22Rv1 (cell line): ENCODE data around the gene MORN5.

ENCODE experiments used
- H3K27ac ChIP-seq: fragments of 450-650 bp; 2 replicates; pipeline ENCODE4 v1.5.1; 2017
- ZFX ChIP-seq: fragments of 450-650 bp; IDR thresholded peaks from 2 replicates; pipeline ENCODE4 v1.6.1; 2017; ENCODE audit warnings: antibody characterized with exemption, borderline replicate concordance
- TF ChIP-seq, protein P1 (sequence below): fragments of 450-650 bp; IDR thresholded peaks from 2 replicates; pipeline ENCODE4 v1.5.1; 2017; ENCODE audit warnings: mild to moderate bottlenecking

MORN5 gene

DNA sequence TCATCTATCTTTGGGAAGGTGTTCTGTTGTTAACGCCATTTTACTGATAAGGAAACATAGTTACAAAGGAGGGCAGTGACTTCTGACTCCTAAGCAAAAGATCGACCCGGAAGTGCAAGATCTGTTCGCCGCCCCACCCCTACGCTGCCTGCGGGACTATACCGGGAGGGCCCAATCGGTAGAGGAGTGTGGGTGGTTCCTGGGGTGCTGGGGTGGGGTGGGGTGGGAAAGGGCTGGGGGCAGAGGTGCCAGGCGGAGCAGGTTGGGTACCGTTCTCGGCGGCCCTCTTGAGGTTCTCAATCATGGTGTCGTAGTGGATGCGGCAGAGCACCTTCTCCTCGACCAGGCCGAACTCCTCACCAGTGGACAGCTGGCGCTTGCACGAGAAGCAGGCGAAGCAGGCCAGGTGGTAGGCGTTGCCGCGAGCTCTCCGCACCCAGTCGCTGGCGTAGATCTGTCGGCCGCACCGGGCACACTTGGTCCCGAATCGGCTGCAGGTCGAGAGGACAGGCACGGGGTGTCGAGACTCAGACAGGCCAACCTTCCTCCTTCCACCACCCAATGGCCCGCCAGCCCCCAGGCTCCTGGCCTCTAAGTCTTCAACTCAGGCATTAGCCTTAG lies 57.2 kb downstream of the MORN5 start:
- H3K27ac ChIP-seq = no peak overlapping the region
- TF ChIP-seq, protein P1, sequence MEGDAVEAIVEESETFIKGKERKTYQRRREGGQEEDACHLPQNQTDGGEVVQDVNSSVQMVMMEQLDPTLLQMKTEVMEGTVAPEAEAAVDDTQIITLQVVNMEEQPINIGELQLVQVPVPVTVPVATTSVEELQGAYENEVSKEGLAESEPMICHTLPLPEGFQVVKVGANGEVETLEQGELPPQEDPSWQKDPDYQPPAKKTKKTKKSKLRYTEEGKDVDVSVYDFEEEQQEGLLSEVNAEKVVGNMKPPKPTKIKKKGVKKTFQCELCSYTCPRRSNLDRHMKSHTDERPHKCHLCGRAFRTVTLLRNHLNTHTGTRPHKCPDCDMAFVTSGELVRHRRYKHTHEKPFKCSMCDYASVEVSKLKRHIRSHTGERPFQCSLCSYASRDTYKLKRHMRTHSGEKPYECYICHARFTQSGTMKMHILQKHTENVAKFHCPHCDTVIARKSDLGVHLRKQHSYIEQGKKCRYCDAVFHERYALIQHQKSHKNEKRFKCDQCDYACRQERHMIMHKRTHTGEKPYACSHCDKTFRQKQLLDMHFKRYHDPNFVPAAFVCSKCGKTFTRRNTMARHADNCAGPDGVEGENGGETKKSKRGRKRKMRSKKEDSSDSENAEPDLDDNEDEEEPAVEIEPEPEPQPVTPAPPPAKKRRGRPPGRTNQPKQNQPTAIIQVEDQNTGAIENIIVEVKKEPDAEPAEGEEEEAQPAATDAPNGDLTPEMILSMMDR = no peak
- TF ChIP-seq ZFX = no peak

DNA sequence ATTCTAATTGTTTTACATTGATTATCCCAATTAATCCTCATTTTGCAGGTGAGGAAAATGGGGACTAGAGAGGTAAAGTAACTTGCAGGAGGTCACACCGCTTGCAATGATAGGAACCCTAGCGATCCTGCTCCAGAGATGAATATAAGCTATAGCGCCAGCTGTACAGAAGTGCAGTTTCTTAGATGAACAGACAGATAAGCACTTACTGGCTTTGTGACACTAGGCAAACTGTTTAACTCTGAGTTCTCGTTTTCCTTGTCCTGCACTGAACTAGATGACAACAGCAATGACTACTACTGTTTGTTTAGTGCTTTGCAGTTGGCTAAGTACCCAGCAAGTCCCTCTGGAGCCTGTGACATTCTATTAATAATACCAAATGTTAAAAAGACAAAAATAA lies 57.9 kb downstream of the MORN5 start:
- H3K27ac ChIP-seq = no peak overlapping the region
- no peak for TF ChIP-seq ZFX
- TF ChIP-seq, protein P1 = no peak

DNA sequence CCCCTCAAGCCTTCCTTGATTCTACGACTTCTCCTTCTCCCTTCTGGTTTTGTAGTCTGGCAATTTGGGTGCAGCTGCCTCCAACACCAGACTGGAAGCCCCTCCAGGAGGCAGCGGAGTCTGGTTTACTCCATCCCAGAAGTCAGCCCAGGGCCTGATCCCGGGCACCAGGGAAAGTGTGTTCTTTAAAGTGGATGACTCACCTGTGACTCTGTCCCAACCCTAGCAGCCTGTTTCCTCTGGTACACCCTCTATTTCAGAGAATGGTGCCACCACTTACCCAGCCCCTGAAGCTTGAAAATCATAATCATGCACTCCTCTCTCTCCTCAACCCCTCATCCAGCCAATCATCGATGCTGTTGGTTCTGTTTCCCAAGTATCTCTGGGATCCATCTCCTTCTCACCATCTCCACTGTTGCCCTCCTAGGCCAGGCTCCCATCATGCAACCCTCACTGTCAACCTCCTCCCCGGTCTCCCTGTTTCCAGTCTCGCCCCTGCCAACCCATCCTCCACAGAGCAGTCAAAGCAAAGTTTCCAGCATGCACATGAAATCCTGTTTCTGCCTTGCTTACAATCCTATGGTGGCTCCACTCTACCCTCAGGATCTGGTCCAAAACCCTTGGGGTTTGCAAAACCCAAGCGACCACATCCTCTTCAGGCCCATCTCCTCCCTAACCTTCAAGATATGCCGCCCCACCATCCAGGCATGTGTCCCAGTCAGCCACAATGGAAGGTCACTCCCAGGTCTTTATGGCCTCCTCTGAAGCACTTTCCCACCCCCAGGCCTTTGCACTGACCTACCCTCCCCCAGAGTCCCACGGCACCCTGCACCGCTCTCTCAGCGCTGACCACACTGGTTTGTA lies 58.6 kb downstream of the MORN5 start:
- no peak overlapping the region for H3K27ac ChIP-seq
- no peak for TF ChIP-seq ZFX
- TF ChIP-seq, protein P1 = no peak

DNA sequence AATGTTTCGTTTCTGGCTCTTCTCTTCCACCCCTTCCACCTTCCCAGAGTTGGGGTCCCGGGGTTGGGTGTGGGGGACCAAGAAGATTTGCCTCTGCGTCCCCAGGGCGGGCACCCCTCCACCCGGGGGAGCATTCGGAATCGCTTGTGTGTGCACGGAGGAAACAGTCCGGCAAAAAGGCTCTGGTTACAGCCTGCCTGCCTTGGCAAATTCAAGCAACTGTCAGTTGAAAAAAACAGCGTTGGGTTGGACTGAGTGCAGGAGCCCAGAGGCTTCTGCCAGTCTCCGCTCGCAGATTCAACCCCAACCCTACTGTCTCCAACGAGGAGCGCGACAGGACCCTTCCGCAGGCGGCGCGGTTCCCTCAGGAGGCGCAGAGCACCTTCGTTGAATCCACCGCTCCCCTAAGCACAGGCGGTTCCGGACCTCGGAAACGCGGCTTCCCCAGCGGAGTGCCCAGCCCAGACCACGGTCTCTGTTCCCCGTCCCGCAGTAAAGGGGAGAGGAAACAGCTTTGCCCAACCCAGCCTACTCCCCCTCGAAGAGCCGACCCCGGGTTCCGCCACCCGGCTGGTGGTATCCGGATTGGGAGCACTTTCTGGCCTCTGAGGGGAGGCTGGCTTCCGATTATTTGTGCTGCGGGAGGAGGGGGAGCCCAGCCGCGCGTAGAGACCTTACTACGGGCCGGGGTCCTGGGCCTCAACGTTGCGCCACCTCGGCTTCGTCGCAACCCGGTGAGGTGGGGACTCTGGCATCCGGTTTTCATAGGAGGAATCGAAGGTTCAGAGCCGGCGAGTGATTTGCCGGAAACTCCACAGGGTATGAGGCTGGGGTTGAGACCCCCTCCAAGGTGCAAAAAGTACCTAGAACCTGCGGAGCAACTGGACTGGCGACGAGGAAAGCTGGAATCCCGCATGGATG lies 59.5 kb downstream of the MORN5 start:
- H3K27ac ChIP-seq = no peak overlapping the region
- TF ChIP-seq, protein P1 = no peak
- no peak for TF ChIP-seq ZFX

DNA sequence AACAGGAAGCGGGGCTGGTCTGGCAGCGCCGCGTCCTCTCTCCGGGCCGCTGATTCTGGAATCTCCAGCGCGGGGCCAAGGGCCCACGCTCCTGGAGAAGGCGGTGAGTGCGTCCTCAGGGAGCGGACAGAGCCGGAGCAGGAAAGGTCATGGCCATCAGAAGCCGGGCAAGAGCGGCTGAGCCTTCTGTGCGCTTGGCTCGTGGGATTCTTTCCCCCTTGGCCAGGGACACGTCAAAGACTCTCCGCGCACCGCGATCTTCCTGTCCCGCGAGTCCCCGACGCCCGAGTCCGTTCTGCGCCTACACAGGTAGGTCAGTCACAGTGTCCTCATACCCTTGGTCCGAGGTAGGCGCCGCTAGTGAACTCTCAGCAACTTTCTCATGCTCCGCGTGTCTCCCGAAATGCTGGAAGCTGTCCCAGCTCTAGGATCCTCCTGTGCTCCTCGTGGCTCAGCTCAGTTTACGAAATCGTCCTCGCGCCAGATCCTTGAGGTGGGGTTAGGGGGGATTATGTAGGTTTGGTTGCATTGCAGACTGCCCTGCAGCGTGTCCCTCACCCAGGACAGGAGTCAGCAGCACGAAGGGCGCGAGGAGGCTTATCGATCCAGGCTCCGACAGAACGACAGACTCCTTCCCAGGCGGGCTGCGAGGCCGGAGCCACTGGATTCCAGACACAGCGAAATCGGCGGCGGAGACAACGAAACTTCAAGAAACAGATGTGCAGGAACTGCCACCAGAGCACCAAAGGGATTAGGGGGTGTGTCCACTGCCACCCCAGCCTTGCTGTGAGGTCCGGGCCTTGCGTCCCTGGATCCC lies 60.4 kb downstream of the MORN5 start:
- TF ChIP-seq, protein P1 = no peak
- no peak for TF ChIP-seq ZFX
- no peak overlapping the region for H3K27ac ChIP-seq

DNA sequence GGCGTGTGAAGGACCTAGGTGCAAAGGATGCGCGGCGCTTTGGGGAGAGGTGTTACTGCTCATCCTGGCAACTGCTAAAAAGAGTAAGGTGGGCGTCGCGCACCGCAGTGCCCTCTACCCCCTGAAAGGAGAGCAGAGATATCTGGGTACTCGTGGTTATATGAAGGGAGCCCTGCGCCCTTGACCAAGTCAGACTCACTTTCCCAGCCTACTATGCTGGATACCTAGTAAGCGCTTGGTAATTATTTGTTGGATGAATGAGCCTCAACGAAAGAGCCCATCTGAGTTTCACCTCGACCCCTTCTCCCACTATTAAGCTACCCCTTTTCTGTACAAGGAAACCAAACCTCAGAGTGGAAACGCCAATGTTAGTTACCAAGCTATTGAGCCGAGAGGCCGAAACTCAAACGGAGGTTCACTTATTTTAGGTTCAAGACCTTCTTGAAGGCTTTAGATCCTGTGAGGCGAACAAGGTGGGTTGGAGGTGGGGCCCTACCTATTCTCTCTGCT lies 61.0 kb downstream of the MORN5 start:
- H3K27ac ChIP-seq = no peak overlapping the region

More for the DNA sequence above, 61.0 kb downstream of the MORN5 start:
- TF ChIP-seq, protein P1 = no peak
- TF ChIP-seq ZFX = no peak
